22Rv1 (cell line): ENCODE data around the gene KCNG2.

Source experiments
- H3K27ac ChIP-seq: fragments of 450-650 bp; 2 replicates; pipeline ENCODE4 v1.5.1; 2017
- CTCF ChIP-seq: fragments of 450-650 bp; IDR thresholded peaks from 2 replicates; pipeline ENCODE4 v1.5.1; 2017; ENCODE audit warnings: mild to moderate bottlenecking
- ZFX ChIP-seq: fragments of 450-650 bp; IDR thresholded peaks from 2 replicates; pipeline ENCODE4 v1.6.1; 2017; ENCODE audit warnings: antibody characterized with exemption, borderline replicate concordance

The KCNG2 gene

GRCh38 chr18:79770826-79771225 is 26.9 kb upstream of the KCNG2 start:
- no peak overlapping the region for H3K27ac ChIP-seq
- TF ChIP-seq ZFX (no peak), CTCF (no peak)

DNA sequence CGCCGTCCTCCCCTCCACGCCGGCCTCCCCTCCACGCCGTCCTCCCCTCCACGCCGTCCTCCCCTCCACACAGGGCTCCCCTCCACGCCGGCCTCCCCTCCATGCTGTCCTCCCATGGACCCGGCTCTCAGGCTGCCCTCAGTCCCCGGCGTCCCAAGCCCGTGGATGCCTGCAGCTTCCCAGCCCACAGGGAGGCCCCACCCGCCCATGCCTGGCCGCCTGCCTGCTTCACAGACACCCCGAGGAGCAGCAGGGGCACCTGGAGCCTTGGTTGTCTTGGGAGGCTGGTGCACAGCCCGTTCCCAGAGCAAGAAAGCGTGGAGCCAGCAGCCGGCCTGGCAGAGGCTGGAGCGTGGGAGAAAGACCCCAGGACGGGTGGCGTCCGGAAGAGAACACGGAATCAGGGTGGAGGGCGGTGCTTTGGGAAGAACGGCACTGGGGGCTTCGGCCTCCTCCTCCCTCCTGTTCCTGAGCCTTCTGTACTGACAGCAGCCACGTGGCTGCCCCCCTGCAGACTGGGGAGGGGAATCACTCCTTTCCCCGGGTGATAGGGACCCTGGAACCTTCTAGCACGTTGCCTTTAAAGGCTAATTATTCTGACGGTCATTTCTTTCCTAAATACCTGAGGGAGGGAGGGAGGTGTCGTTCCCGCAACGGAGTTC is 26.2 kb upstream of the KCNG2 start:
- no peak overlapping the region for H3K27ac ChIP-seq
- TF ChIP-seq ZFX (no peak), CTCF (no peak)

DNA sequence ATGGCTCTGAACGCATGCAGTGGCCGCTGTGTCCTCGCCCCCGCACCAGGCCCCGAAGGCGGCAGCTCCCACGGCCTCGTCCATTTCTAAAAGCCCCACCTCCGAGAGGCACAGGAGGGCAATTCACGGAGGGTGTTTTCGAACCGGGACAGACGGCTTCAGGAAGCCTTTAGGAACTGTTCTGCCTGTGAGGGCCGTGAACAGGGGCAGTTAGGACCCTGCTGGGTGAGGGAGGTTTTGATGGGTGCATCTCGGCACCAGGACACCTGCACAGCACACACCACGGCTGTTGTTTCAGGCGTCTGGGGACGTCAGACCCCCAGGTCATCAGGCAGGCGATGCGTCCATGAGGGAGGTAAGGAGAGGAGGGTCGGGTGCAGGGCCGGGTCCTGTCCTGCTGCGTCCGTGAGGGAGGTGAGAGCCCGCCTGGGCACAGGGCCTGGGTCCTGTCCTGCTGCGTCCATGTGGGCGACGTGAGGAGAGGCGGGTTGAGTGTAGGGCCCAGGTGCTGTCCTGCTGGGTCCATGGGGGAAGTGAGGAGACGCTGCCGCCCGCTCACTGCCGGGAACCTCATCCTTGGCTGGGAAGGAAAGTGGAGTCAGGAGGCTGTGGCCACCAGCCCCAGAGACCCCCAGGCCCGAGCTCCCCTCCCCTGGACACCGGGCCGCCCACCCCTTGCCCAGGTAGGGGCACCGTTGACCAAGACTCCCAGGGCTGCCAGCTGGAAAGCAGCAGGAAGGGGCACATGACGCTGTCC is 25.5 kb upstream of the KCNG2 start:
- no peak overlapping the region for H3K27ac ChIP-seq
- no peak for TF ChIP-seq CTCF
- TF ChIP-seq ZFX = no peak

DNA sequence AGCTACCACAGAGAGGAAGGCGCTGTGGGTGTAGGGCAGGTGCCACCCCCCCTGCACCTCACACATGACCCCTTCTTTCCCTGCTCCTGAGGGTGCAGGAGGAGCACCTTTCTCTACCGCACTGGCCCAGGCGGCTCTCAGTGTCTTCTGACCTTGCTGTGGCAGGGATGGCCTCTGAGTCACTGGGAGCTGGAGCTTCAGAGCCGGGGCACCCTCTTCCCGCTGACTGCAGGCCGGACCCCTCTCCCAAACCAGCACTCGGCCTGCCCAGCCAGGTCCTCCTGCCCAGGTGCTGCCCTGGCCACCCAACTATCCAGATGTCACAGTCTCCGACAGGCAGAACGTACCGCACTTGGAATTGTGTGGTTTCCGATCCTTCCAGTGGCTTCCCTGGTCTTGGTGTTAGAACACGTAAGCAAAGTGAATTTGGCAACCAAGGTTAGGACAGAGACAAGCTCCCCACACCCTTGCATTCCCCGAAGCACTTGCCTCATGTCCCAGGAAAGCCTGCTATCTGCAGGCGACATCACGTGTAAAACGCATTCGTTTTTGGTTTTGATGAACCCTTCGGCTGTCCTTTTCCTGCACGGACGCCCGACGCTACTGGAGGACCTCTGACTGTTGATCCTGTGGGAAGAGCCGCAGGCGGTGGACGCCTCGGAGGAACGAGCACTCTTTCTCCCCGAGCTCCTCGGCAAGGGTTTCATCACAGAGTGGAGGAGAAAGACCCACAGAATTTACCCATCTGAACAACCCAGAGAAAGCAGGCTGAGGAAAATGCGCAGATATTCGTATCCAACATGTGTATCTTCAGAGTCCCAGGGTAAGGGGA is 24.7 kb upstream of the KCNG2 start:
- no peak overlapping the region for H3K27ac ChIP-seq
- TF ChIP-seq CTCF (no peak), ZFX (no peak)

DNA sequence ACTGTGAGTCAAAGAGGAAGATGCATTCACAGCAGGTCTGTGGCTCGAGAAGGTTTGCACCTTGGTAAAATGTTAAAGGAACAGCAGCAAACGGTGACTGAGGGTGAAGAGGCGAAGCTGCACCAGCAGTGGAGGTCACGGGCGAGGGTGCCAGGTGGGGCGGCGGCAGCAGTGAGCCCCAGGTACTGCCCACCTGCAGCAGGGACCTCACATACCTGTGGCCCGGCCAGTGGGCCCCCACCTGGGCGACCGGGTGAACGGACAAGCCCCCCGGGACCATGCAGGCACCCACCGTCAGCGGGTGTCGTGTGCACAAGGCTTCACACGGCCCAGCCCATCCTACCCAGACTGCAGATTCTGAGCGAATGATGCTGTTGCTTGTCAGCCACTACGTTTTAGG is 23.6 kb upstream of the KCNG2 start:
- no peak for TF ChIP-seq ZFX
- TF ChIP-seq CTCF = no peak
- H3K27ac ChIP-seq = no peak overlapping the region

DNA sequence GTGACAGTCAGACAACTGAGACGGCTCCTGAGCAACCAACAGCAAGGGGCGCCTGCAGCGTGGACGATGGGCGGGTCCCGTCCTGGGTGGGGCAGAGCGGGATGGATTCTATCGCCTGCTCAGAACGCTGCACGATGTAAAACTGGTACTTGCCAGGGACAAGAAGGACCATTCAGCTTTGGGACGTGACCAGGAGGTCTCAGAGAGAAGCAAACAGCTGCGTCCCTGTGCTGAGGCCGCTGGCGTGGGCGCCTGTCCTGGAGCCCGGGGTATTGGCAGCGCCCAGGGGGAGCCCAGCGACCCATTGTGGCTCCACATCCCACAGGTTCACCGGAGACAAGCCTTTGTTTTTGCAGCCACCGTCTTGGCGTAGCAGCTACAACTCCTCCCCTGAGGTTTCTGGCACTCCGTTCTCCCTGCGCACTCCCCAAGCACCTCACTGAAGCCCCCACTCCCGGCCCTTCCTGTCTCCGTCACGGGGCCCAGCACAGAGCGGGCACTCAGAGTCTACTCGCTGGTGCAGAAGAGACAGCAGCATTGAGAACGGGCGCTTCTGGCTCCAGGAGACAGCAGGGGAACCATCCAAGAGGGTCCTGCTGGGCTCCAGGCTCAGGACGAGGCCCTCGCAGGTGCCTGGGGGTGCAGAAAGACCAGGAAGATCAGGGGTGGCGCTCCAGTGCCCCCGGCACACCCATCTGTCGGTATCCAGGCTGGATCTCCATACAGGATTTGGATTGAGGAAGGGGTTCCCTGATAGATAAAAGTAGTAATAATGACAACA is 22.1 kb upstream of the KCNG2 start:
- no peak overlapping the region for H3K27ac ChIP-seq
- TF ChIP-seq ZFX (no peak), CTCF (no peak)
